ENCODE results near the gene KRT78. TPM values are rescaled to one million over a fixed set of nuclear protein-coding genes. Genes with fewer than 3 reads are reported as not detected.

KRT78 gene
- polyA plus RNA-seq, 2 of the 4 experiments (the other 2 are of a cell fraction), result 0.09 to 0.12 TPM

GRCh38 chr12:52838609-52839435 is 10.0 kb downstream of the KRT78 start:
- CTCF ChIA-PET, result interaction anchor here (0.7 to 2.0 kb wide), 7 partner anchors 19 to 465 kb away, joined by 3 to 7 read pairs (median 4); no protein-coding TSS in a partner anchor
- POLR2A ChIA-PET, result interaction anchor here (0.6 kb wide), 1 partner anchor 168 kb away, joined by 3 read pairs; no protein-coding TSS in a partner anchor

GRCh38 chr12:52837781-52838608 is 10.8 kb downstream of the KRT78 start:
- ChIA-PET POLR2A (interaction anchor here (0.6 kb wide), 1 partner anchor 169 kb away, joined by 3 read pairs; no protein-coding TSS in a partner anchor), CTCF (interaction anchor here (1.2 to 2.0 kb wide), 3 partner anchors 20 to 30 kb away, joined by 4 to 7 read pairs (median 4); no protein-coding TSS in a partner anchor)
- Histone ChIP-seq H3K4me1 (peaks cover 13% of the 10 kb centered on the region; the same call in 2 of the 3 replicates), H3K4me3 (no peak overlapping the region), H3K27ac (no peak overlapping the region), H3K9me3 (no peaks in the 10 kb centered on the region), H3K4me2 (no peak overlapping the region; the same call in 2 of the 3 replicates)
- no peak for DNase-seq (ENCODE audit: low read depth in 1 of 2, low spot score in 1 of 2)
- no peak for FAIRE-seq
- TF ChIP-seq RARB (CRISPR knock-in tag; IDR thresholded peaks at IDR 0.05) (no peak), BCL3 (IDR thresholded peaks at IDR 0.05) (no peak), EHF (CRISPR knock-in tag; IDR thresholded peaks at IDR 0.05) (no peak), REST (IDR thresholded peaks at IDR 0.05) (no peak), ZNF302 (CRISPR knock-in tag; IDR thresholded peaks at IDR 0.05) (no peak), HOXA7 (CRISPR knock-in tag; IDR thresholded peaks at IDR 0.05) (no peak), SMC3 (IDR thresholded peaks at IDR 0.05) (no peak), EP300 (IDR thresholded peaks at IDR 0.05) (no peak), CHD4 (IDR thresholded peaks at IDR 0.05; ENCODE audit: borderline replicate concordance) (no peak), MAFK (IDR thresholded peaks at IDR 0.05; ENCODE audit: partially characterized antibody) (no peak), RFX5 (IDR thresholded peaks at IDR 0.05) (no peak), FOSB (CRISPR knock-in tag; IDR thresholded peaks at IDR 0.05) (no peak), RCOR1 (IDR thresholded peaks at IDR 0.05; ENCODE audit: low read depth, low read length) (no peak), CHD2 (IDR thresholded peaks at IDR 0.05; ENCODE audit: low read length, partially characterized antibody) (no peak)
- TF ChIP-seq, protein P1, sequence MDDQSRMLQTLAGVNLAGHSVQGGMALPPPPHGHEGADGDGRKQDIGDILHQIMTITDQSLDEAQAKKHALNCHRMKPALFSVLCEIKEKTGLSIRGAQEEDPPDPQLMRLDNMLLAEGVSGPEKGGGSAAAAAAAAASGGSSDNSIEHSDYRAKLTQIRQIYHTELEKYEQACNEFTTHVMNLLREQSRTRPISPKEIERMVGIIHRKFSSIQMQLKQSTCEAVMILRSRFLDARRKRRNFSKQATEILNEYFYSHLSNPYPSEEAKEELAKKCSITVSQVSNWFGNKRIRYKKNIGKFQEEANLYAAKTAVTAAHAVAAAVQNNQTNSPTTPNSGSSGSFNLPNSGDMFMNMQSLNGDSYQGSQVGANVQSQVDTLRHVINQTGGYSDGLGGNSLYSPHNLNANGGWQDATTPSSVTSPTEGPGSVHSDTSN (IDR thresholded peaks at IDR 0.05), result no peak
- 85% methylated on average over 6 of the region's 6 CpGs for WGBS (ENCODE audit: missing lambda C conversion rate)
- ATAC-seq, result no peak

More at GRCh38 chr12:52838609-52839435, 10.0 kb downstream of the KRT78 start:
- H3K4me1 ChIP-seq, result peaks cover 13% of the 10 kb centered on the region; the same call in 2 of the 3 replicates
- DNase-seq (ENCODE audit: low read depth in 1 of 2, low spot score in 1 of 2) (no peak), FAIRE-seq (no peak), ATAC-seq (no peak)
- no peaks in the 10 kb centered on the region for H3K9me3 ChIP-seq
- WGBS (ENCODE audit: missing lambda C conversion rate), result 75% methylated on average over 14 of the region's 14 CpGs
- no peak overlapping the region for H3K27ac ChIP-seq
- no peak overlapping the region for H3K4me3 ChIP-seq
- no peak for TF ChIP-seq EP300 (IDR thresholded peaks at IDR 0.05)
- H3K4me2 ChIP-seq, result no peak overlapping the region

All from A549 (cell line).